LNCAP (cell line): Measurements from ENCODE around the gene UBE2H.

Experiments used
- CTCF ChIP-seq: fragments of 450-650 bp; IDR thresholded peaks from 2 replicates; pipeline ENCODE4 v1.5.1; 2017; ENCODE audit warnings: mild to moderate bottlenecking

Gene UBE2H

GRCh38 chr7:129913428-129913827, 39.3 kb downstream of the UBE2H start:
- TF ChIP-seq CTCF, result no peak

- TF ChIP-seq CTCF, result no peak
Observed at GRCh38 chr7:129911790-129912189, 41.0 kb downstream of the UBE2H start.

- TF ChIP-seq CTCF, result no peak
Observed at GRCh38 chr7:129909669-129910068, 43.1 kb downstream of the UBE2H start.

GRCh38 chr7:129908181-129908580, 44.6 kb downstream of the UBE2H start:
- TF ChIP-seq CTCF, result no peak

GRCh38 chr7:129907122-129907736, 45.5 kb downstream of the UBE2H start:
- no peak for TF ChIP-seq CTCF

GRCh38 chr7:129906700-129907099, 46.1 kb downstream of the UBE2H start:
- no peak for TF ChIP-seq CTCF

- no peak for TF ChIP-seq CTCF
Observed at GRCh38 chr7:129903935-129904334, 48.8 kb downstream of the UBE2H start.
